GM10266 (cell line): ENCODE measurements around the gene TAS1R3.
A peak's percentile ranks its signal among the peaks of the same experiment; 100 is the strongest.

Experiments used
- DNase-seq: peaks from one replicate; pipeline ENCODE4 v3.0.0; 2012; ENCODE audit errors: extremely low spot score
- CTCF ChIP-seq: IDR thresholded peaks from 2 replicates; pipeline ENCODE4 v1.5.1; 2012; ENCODE audit warnings: mild to moderate bottlenecking, low read depth; ENCODE audit not compliant: control insufficient read depth, insufficient read depth; ENCODE audit errors: missing control alignments

Gene TAS1R3

GRCh38 chr1:1307923-1308755, 22.9 kb upstream of the TAS1R3 start, which contains the start of the genes ACAP3 and PUSL1:
Gene ACAP3 (minus strand): TSS chr1:1307930. CDS start chr1:1307815, 115 bp downstream.
Gene PUSL1 (plus strand): TSS chr1:1308597. CDS start chr1:1308644, 47 bp downstream.
- TF ChIP-seq CTCF, result peak; percentile 16
- peak; percentile 100 for DNase-seq

GRCh38 chr1:1308756-1309250, 22.3 kb upstream of the TAS1R3 start:
- DNase-seq, result no peak
- TF ChIP-seq CTCF, result no peak

- no peak for DNase-seq
- no peak for TF ChIP-seq CTCF
Measured at GRCh38 chr1:1309251-1310108, 21.6 kb upstream of the TAS1R3 start.

GRCh38 chr1:1310109-1310385, 21.0 kb upstream of the TAS1R3 start:
- DNase-seq, result no peak
- TF ChIP-seq CTCF, result no peak

- DNase-seq, result no peak
- no peak for TF ChIP-seq CTCF
Measured at GRCh38 chr1:1310476-1311053, 20.5 kb upstream of the TAS1R3 start.

- no peak for TF ChIP-seq CTCF
- DNase-seq, result no peak
Measured at GRCh38 chr1:1311107-1312104, 19.7 kb upstream of the TAS1R3 start.
